Brain microvascular endothelial cell (primary cell): Measurements from ENCODE around the gene PTPRT.

Experiments used
- DNase-seq: peaks from one replicate; pipeline ENCODE4 v3.0.0-alpha.2; 2020
- H3K27ac ChIP-seq: fragments of 250-450 bp; sonication (Bioruptor Pico); 2 replicates; pipeline ENCODE4 v1.5.1; 2020; ENCODE audit warnings: mild to moderate bottlenecking, moderate library complexity
- H3K27me3 ChIP-seq: fragments of 250-450 bp; sonication (Bioruptor Pico); replicated peaks from 2 replicates; pipeline ENCODE4 v1.5.1; 2020; ENCODE audit warnings: mild to moderate bottlenecking
- H3K36me3 ChIP-seq: fragments of 250-450 bp; sonication (Bioruptor Pico); replicated peaks from 2 replicates; pipeline ENCODE4 v1.5.1; 2020; ENCODE audit warnings: mild to moderate bottlenecking
- H3K4me3 ChIP-seq: 2 replicates; pipeline ENCODE4 v1.5.1; 2011; ENCODE audit warnings: low read depth, mild to moderate bottlenecking, control low read depth, low read length, moderate library complexity
- in situ Hi-C: cut with HindIII; loops from 2 replicates; pipeline ENCODE4 v1.10.0; 2017; ENCODE audit warnings: low sequenced_read_pairs, low pct_ligation_motif_present
- TF ChIP-seq, protein P1 (sequence below): IDR thresholded peaks from 2 replicates; pipeline ENCODE4 v1.5.1; 2011; ENCODE audit warnings: low read depth, mild to moderate bottlenecking, moderate library complexity, low read length, control low read depth, inconsistent platforms; ENCODE audit errors: missing control alignments

PTPRT gene

GRCh38 chr20:42294976-42295375 lies 894.7 kb downstream of the PTPRT start:
- DNase-seq = no peak
- Histone ChIP-seq H3K27me3 (no peaks in the 10 kb centered on the region), H3K4me3 (no peak overlapping the region), H3K27ac (no peak overlapping the region), H3K36me3 (no peaks in the 10 kb centered on the region)
- TF ChIP-seq, protein P1, sequence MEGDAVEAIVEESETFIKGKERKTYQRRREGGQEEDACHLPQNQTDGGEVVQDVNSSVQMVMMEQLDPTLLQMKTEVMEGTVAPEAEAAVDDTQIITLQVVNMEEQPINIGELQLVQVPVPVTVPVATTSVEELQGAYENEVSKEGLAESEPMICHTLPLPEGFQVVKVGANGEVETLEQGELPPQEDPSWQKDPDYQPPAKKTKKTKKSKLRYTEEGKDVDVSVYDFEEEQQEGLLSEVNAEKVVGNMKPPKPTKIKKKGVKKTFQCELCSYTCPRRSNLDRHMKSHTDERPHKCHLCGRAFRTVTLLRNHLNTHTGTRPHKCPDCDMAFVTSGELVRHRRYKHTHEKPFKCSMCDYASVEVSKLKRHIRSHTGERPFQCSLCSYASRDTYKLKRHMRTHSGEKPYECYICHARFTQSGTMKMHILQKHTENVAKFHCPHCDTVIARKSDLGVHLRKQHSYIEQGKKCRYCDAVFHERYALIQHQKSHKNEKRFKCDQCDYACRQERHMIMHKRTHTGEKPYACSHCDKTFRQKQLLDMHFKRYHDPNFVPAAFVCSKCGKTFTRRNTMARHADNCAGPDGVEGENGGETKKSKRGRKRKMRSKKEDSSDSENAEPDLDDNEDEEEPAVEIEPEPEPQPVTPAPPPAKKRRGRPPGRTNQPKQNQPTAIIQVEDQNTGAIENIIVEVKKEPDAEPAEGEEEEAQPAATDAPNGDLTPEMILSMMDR = no peak
- in situ Hi-C loops = no loop called here

- H3K27me3 ChIP-seq = no peaks in the 10 kb centered on the region
- no peak for DNase-seq
- in situ Hi-C loops = no loop called here
- H3K4me3 ChIP-seq = no peak overlapping the region
- no peak overlapping the region for H3K27ac ChIP-seq
- no peaks in the 10 kb centered on the region for H3K36me3 ChIP-seq
- TF ChIP-seq, protein P1 = no peak
Observed at GRCh38 chr20:42281801-42282200, 907.9 kb downstream of the PTPRT start.

GRCh38 chr20:42276718-42277602 lies 912.7 kb downstream of the PTPRT start:
- in situ Hi-C loops = no loop called here

GRCh38 chr20:42274986-42275385 lies 914.7 kb downstream of the PTPRT start:
- Histone ChIP-seq H3K27me3 (no peaks in the 10 kb centered on the region), H3K4me3 (no peak overlapping the region), H3K27ac (no peak overlapping the region), H3K36me3 (no peaks in the 10 kb centered on the region)
- in situ Hi-C loops = no loop called here
- no peak for DNase-seq
- TF ChIP-seq, protein P1 = no peak

More at GRCh38 chr20:42276718-42277602, 912.7 kb downstream of the PTPRT start:
- no peaks in the 10 kb centered on the region for H3K27me3 ChIP-seq
- no peak overlapping the region for H3K27ac ChIP-seq
- TF ChIP-seq, protein P1 = no peak
- no peak for DNase-seq
- H3K36me3 ChIP-seq = no peaks in the 10 kb centered on the region
- H3K4me3 ChIP-seq = no peak overlapping the region

DNA sequence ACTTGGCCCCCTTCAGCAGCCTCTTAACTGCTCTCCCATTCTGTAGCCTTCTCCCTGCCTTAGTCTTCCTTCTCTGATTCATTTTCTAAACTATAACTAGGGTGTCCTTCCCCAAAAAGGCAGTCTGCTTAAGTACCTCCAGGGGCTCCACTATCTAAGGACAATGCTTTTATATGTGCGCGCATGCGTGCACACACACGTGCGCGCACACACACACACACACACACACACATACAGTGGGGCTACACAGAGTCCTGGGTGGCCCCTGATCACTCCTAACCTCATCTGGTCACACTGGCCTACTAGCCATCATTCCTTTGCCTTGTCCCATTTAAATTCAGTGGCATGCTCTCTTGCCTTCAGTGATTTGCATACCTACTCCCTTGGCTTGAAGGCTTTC lies 917.2 kb downstream of the PTPRT start:
- no peak for DNase-seq
- in situ Hi-C loops = no loop called here
- TF ChIP-seq, protein P1 = no peak

More for the DNA sequence above, 917.2 kb downstream of the PTPRT start:
- H3K4me3 ChIP-seq = no peak overlapping the region
- H3K27me3 ChIP-seq = no peaks in the 10 kb centered on the region
- no peak overlapping the region for H3K27ac ChIP-seq
- no peaks in the 10 kb centered on the region for H3K36me3 ChIP-seq
